Sciatic nerve (tissue), 2 donors: ENCODE measurements around the gene SALL2. TPM values are rescaled to one million over a fixed set of nuclear protein-coding genes. Genes with fewer than 3 reads are reported as not detected.

Experiments
- ATAC-seq: fragments of 200-7000 bp; cut with Tn5 transposase; one replicate; pipeline ENCODE4 v1.9.1; 2020; ENCODE audit warnings: mild to moderate bottlenecking, moderate library complexity
- DNase-seq: peaks from one replicate; pipeline ENCODE4 v3.0.0-alpha.2; 2020; ENCODE audit warnings: low spot score
- intact Hi-C: fragments of 100-400 bp; cut with DNase I; formaldehyde crosslinking; loops from one replicate; pipeline ENCODE4 v1.14.2; 2022
- total RNA-seq: library from RNA; stranded (reverse); fragmentation: NEBNext Ultra II Directional; extraction: Animal tissue kit (Norgen Biotek cat#: 25700); gene quantifications from one replicate; pipeline ENCODE4 v1.2.1, GENCODE V29; 2021
- donor health status: DM: no; HTN: no; CAD: no.
- donor health status: DM: no; HTN: no; CAD: no.

Gene SALL2
- total RNA-seq, 1 donor from 2014 or later = 16.3 TPM

DNA sequence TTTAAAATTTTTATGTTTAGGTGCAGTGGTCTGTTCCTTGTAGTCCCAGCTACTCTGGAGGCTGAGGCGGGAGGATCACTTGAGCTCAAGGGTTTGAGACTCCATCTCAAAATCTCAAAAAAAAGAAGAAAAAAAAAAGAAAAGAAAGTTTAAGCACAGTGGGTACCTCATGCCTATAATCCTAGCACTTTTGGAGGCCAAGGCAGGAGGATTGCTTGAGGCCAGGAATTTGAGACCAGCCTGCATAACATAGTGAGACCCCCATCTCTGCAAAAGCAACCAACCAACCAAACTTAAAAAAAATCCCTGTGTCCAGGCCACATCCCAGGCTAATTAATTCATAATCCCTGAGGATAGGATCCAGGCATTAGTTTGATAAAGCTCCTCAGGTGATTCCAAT, 3.4 kb upstream of the SALL2 start:
- no peak for ATAC-seq
- intact Hi-C loops = no loop called here
- no peak for DNase-seq

DNA sequence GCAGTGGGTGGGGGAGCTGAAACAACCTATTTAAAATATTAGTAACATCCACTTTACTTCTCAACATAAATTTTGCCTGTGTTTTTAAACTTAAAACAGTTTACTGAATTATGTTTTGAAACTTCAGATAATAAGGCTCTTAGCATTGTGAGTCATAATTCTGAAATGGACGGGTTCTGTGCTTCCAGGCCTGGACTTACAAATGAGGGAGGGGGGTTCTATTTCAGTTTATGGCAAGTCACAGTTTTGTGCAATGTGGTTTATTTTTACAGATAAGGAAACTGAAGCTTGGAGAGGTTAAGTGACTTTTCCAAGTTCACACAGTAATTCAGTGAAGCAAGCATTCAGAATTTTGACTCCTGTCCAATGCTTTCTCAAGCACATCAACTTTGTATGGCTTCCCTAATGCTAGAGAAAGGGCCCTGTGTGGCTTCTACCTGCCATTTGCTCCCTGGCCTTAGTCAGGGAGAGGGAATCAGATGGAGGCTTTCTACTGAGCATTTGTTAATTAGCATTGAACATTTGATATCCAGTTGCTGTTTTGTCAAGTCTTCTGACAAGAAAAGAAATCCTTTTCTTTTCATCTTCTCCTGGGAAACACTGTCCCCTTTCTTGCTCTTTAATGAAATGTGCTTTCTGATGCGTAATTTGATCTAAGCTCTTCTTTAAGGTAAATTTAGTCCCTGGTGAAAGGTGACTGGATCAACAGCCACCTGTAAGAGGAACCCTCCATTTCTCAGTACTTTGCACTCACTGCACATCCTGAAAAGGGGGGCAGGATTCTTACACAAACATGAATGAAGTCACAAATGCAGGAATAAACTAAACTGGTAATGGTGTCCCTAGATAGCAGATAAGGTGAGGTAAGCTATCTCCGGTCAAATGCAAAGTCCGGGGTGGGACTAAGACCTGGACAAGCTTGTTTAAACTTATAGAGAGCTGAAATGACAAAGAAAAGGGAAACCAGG, 2.5 kb upstream of the SALL2 start:
- intact Hi-C loops = no loop called here
- no peak for ATAC-seq
- DNase-seq = no peak

DNA sequence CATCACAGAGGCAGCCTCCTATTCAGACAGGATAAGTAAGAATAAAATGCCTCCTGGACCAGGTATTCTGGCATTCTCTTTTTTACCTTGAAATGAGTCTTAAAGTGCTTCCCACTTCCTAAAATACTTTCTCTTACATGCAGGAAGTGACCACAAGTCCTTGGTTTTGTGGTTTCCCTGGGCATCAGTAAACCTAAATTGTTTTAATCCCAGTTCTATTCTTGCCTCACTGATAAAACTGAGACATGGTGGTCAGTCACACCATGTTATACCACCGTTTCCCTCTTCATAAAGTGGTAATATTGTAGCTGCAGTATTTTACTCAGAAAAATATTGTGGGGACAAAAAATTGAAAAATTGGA, 1.2 kb upstream of the SALL2 start:
- DNase-seq (no peak), ATAC-seq (no peak)
- intact Hi-C loops = no loop called here

DNA sequence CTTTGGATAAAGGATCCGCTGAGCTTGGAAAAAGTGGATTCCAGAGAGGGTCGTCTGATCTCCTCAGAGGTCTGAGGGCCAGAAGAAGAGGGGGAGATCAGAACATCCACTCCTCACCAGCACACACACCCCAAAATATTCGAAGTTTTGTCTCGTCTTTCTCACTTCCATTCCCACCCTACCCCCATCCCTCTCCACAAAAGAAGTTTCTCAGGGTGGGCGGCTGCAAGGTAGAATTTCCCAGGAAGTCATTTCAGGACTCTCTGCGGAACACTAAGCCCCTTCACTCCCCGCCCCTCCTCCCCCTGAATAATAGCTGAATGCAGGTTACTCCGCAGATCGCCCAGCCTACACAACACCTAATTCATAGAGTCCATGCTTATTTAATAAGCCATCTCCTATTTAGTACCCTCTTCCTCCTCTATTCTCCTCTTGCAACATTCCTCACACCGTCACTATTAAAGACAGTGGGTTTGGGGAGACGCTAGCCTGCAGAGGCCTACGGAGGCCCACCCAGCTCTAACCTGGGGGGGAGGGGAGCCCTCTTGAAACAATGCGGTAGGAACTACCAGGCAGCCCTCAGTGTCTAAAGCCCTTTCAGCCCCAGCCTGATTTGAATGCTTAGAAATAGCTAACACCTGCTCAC, 649 bp upstream of the SALL2 start:
- intact Hi-C loops = no loop called here
- DNase-seq = no peak
- ATAC-seq = no peak

DNA sequence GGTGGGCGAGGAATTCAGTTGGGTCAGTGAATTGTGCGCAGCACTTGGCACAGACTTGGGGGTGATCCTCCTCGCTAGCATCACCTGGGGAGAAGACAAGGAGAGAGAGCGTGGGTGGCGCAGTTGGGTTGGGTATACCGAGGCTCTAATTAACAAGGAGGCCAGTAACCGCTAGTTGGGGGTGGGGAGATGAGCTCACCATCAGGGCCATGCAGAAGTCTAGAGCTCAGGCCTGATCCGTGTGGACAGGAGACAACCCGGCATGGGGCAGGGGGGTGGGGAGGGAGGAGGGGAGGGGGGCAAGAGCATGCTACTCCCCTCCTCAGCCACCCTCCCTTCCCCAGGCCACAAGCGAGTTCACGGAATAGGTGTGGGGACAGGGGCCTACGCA, 580 bp downstream of the SALL2 start:
- intact Hi-C loops = no loop called here
- DNase-seq (peak; percentile 65), ATAC-seq (peak; percentile 75)

DNA sequence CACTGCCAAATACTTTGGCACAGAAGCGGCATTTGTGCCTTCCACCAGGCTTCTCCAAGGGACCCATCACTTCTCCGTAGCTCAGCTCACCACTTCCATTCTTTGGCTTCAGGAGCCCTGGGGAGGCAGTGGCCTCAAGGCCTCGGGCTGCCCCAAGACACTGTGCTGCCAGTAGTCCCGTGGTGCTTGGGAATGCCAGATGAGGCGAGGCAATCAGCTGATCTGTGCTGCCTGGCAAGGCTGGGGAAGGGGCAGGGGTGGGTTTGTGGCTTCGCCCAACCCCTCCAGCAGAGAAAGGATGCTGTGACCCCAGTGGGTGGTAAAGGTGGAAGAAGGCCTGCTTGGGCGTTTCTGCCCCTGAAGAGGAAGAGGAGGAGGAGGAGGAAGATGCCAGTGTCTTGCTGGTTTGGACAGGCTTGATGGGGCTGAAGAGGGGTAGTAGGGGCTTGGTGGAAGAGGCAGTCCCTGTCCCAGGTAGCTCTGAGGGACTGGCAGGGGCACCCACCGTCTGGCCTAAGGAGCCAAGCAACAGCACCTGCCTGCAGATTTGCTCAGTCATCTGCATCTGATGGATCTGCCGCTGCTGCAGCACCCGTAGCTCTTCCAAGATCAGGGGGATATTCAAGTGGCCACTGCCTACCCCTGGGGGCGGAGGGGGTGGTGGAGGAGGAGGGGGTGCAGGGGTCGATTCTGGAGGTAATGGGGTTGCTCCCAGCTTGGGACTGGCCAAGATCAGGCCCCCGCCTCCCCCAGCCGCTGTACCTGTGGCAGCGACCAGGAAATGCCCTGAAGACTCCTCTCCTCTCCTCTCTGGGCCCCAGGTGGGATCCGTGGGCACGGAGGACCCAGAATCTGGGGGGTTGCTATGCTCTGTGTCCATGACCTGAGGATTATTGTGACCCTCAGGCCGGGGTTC, 1.3 kb downstream of the SALL2 start:
- ATAC-seq (no peak), DNase-seq (no peak)
- intact Hi-C loops = no loop called here

DNA sequence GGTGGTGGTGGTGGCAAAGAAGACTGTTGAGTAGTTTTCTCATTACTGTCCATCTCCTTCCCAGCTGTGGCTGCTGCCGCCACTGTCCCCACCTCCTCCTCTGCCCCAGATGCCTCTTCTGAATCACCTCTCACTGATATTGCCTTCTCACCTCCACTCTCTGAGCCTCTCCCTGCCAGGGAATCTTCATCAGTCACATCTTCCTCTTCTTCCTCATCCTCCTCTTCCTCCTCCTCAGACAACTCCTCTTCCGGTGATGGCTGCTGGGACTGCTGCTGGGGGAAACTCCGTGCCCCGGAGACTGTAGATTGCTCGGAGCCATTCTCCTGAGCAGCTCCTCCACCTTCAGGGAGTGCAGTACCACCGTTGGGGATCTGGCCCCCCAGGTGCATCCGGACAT, 2.9 kb downstream of the SALL2 start:
- no peak for DNase-seq
- intact Hi-C loops = no loop called here
- ATAC-seq = no peak

DNA sequence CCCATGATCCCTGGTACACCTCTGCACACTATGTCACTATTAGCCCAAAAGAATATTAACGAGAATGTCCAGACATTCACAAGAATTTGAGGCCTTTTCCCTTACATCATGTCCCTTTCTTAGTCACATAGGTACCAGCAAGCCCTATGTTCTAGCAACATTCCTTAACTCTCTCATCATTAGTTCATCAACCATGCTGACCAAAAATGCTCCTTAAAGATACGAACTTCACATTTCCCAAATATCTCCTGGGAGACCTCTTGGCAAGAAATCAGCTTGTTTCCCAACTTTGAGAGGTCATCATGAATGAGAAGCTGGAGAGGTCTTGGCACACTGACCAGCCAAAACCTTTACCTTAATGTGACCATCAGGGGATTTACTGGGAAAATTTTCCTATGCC, 4.6 kb downstream of the SALL2 start:
- DNase-seq (no peak), ATAC-seq (no peak)
- intact Hi-C loops = no loop called here

DNA sequence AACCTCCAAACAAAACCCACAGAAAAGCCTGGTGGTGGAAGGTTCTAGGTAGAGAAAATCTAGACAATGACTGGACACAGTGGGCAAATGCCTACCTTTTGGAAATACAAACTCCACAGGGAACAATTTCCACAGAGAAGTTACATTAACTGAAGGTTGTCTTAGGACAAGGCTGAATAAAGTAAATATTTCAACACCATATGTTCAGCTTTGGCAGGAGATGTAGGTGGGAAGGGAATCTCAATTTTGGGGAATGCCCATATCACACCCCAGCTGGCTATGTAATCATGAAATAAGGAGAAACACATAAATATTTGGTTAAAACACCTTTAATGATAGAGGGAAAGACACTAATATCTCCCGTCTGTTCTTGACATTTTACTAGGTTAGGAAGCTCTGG, 5.4 kb downstream of the SALL2 start:
- ATAC-seq (no peak), DNase-seq (no peak)
- intact Hi-C loops = no loop called here

DNA sequence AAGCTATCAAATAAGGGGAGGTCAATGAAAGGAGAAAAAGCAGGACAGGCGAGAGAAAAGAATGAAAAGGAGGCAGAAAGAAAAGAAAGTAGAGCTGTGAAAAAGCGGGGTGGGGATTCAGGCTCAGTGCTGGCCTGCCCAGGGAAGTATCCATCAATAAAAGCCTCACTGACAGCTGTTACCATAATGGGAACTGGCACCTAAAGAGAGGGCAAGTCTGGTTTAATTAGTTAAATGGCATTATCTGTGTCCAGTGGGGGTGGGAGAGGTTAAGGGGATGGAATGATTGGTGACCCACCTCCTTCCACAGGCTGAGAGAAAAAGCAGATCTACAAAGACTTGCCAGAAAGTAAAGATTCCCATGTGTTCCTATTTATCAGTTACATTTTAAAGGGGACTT, 7.4 kb downstream of the SALL2 start:
- DNase-seq (no peak), ATAC-seq (no peak)
- intact Hi-C loops = no loop called here

DNA sequence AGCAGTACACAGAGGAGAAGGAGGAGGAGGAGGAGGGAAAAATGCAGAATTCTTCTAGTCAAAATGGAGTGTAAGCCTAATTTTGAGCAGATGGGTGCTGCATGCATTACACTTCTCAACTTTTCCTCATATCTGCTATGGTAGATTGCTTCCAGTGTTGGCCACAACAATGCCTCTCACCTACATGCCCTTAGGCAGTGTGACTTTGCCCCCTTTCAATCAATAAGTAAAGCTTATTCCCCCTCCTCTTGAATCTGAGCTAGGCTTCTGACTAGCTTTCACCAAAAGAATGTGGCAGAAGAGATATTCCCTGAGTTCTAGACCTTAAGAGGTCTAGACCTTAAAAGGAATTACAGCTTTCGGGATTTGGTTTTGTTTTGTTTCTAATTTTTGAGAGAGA, 11.8 kb downstream of the SALL2 start:
- ATAC-seq (no peak), DNase-seq (no peak)
- intact Hi-C loops = no loop called here

DNA sequence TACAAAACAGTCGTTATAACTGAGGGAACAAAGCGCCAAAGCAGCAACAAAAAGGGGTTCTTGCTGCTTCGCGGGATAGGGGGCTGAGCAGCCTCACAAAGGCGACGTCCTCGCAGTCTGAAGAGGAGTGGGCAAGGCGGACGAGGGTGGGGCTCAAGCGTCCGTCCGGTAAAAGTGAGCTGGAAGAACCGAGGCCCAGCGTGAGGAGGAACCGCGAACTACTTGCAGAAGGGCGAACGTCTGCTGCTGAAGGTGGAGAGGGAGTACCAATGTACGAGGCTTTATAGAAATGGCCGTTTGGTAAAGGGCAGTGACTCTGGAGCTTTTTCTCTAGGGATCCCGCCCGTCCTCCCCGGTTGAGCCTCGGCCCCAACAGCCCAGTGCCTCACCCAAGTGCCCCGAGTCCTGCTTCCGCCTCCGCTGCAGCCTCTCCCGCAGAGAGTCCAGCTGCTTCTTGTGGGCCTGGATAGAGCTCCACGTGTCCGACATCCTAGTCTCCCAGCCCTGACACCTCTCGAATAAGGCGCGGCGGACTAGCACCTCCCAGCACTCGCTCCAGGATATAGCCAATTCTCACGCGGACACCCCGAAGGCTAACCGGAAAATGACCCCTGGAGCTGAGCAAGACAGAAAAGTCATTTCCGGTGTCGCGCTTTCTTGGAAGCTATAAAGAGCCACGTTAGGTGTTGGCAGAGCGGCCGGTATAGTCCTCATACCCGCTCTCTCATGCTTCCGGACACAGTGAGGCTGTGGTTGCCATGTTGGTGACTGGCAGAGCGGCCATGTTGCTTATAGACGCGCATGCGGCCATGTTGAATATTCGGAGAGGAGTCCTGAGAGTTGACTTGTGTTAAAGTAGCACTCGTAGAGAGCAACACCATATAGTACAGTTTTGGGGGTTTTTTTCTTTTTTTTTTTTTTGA, 15.2 kb downstream of the SALL2 start, which contains the start of gene METTL3:
METTL3 (minus strand) TSS at position 606 of the 923 bp plus-strand sequence; CDS start at position 489, 117 bp downstream.
- intact Hi-C loops = no loop called here
- peak; percentile 97 for DNase-seq
- ATAC-seq = peak; percentile 100

DNA sequence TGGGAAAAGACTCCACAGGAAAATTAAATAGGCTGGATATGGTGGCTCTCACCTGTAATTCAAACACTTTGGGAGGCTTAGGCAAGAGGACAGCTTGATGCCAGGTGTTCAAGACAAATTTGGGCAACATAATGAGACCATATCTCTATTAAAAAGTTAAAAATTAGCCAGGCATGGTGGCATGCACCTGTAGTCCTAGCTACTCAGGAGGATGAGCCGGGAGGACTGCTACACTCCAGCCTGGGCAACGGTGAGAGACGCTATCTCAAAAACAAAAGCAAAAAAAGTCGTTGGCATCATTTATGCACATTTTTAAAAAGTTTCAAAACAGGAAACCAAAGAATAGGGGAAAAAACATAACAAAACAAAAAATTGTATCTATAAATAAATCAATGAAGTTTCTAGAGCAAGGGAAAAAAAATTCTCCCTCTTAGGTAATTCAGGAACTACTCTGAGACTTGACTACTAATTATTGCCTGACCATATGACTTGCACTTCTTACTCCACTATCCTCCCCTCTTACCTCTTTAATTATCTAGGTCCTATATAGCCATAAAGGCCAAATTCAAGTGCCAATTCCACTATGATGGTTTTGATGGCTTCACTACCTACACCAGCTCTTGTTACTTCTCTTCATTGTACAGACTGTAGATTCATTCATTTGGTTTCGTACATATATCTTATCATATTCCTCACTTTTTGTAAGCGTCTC, 16.6 kb downstream of the SALL2 start:
- intact Hi-C loops = no loop called here
- ATAC-seq = no peak
- no peak for DNase-seq

DNA sequence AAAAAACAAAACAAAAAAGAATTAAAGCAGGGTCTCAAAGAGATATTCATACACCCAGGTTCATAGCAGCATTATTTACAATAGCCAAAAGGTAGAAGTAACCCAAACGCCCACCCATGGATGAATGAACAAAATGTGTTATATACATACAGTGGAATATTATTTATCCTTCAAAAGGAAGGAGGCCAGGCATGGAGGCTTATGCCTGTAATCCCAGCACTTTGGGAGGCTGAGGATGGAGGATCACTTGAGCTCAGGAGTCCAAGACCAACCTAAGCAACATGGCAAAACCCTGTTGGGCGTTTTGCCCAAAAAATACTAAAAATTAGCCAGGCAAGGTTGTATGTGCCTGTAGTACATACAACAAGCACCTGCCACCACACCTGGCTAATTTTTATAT, 19.6 kb downstream of the SALL2 start:
- no peak for ATAC-seq
- no peak for DNase-seq
- intact Hi-C loops = no loop called here

DNA sequence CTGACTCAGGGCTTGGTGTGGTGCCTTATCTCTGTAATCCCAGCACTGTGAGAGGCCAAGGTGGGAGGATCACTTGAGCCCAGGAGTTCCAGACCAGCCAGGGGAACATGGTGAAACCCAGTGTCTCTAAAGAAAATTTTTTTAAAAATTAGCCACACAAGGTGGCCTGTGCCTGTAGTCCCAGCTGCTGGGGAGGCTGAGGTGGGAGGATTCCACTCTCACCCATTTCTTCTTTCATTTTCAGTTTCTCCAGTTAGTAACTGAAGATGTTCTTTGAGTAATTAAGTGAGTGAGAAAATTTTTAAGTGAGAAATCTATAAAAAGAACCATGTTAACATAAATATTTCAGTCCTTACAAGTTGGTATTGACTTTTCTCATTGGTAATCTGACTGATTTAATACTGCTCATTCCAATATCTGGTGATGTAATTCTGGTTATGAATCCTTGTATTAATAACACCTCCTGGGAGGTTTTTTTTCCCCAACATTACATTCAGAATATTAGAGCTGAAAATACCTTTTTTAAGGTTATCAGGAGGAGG, 21.1 kb downstream of the SALL2 start:
- DNase-seq (no peak), ATAC-seq (no peak)
- intact Hi-C loops = no loop called here

DNA sequence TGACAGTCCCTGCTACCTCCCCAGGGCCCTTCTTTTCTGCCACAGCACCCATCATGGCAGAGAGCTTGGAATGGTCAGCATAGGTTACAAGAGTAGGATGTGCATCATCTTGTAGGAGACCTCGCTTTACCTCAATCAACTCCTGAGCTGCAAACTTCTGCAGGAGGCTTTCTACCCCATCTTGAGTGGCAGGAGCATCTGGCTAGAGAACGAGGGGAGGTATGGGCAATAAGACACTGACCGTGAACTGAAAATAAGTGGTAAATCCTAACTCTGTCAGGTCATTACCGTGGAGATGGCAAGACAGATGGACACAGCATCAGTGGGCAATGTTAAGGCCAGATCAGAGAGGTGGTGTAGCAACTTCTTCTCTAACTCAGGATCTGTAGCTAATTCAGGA, 22.8 kb downstream of the SALL2 start:
- no peak for ATAC-seq
- intact Hi-C loops = no loop called here
- DNase-seq = no peak

DNA sequence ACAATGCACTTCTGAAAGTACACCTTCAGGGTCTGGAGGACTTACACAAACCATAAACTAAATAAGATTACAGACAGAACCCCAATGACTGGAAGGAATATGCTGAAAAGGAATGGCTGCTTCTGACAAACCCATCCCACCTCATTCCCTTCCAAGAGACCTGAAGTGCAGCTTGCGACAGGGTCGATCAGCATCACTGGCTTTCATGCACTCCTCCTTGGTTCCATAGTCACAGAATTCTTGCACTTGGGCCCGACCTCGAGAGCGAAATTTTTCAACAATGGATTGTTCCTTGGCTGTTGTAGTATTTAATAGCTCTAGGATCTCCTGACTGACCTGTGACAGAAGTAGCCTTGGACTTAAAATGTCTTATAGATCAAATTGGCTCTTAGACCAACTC, 24.6 kb downstream of the SALL2 start:
- DNase-seq = no peak
- no peak for ATAC-seq
- intact Hi-C loops = no loop called here
